Urinary bladder (tissue), 4 donors: ENCODE measurements around the gene TCTA. TPM values are rescaled to one million over a fixed set of nuclear protein-coding genes. Genes with fewer than 3 reads are reported as not detected.
"Not testable (repeated sequence)": the region's sequence is repeated elsewhere in the genome, so short reads cannot be mapped to it uniquely, and the experiment has no call there.

Source experiments
- DNase-seq: peaks from one replicate; pipeline ENCODE4 v3.0.0-alpha.2; 2015; ENCODE audit errors: extremely low spot score
- H3K27ac ChIP-seq: one replicate; pipeline ENCODE4 v1.5.1; 2013; ENCODE audit warnings: low read depth, mild to moderate bottlenecking, moderate library complexity
- H3K36me3 ChIP-seq: one replicate; pipeline ENCODE4 v1.6.1; 2013; ENCODE audit warnings: mild to moderate bottlenecking, moderate library complexity; ENCODE audit not compliant: insufficient read depth
- H3K4me1 ChIP-seq: one replicate; pipeline ENCODE4 v1.6.1; 2013; ENCODE audit warnings: mild to moderate bottlenecking, moderate library complexity; ENCODE audit not compliant: insufficient read depth
- H3K4me3 ChIP-seq: one replicate; pipeline ENCODE4 v1.5.1; 2013; ENCODE audit warnings: low read depth, low read length
- WGBS: extraction: QIAGEN DNeasy Blood & Tissue Kit; methylation state at CpG from one replicate; pipeline ENCODE4 v1.1.7; 2013; 5-methylcytosine and 5-hydroxymethylcytosine counted together
- polyA plus RNA-seq: library from polyadenylated mRNA; stranded (reverse); fragments of 200-250 nt; gene quantifications from one replicate; pipeline ENCODE4 v1.2.3, GENCODE V29; 2013
- total RNA-seq: library from RNA; depleted of rRNA; stranded (reverse); fragments of >200 nt; gene quantifications from one replicate; pipeline ENCODE4 v1.2.3, GENCODE V29; 2014
- donor health status: healthy with polysubstance abuse.
- donor health status: healthy.

The TCTA gene
- total and polyA plus RNA-seq, 2 donors: 11.1 to 38.4 TPM

- peaks cover 2% of the 10 kb centered on the region for H3K36me3 ChIP-seq
- WGBS: 55% methylated on average over 4 of the region's 4 CpGs
- no peak overlapping the region for H3K4me3 ChIP-seq
- DNase-seq: no peak
- no peak overlapping the region for H3K27ac ChIP-seq
- no peaks in the 10 kb centered on the region for H3K4me1 ChIP-seq
Measured at GRCh38 chr3:49397470-49397869, 14.8 kb upstream of the TCTA start.

- H3K36me3 ChIP-seq: peaks cover 2% of the 10 kb centered on the region
- no peak for DNase-seq
- H3K4me3 ChIP-seq: no peak overlapping the region
- H3K27ac ChIP-seq: no peak overlapping the region
- H3K4me1 ChIP-seq: peaks cover 1% of the 10 kb centered on the region
- 97% methylated on average over 3 of the region's 3 CpGs for WGBS
Measured at GRCh38 chr3:49399461-49399860, 12.8 kb upstream of the TCTA start.

GRCh38 chr3:49401766-49402165, 10.5 kb upstream of the TCTA start:
- H3K27ac ChIP-seq: no peak overlapping the region
- no peak overlapping the region for H3K4me3 ChIP-seq
- H3K36me3 ChIP-seq: peaks cover 2% of the 10 kb centered on the region
- H3K4me1 ChIP-seq: peaks cover 1% of the 10 kb centered on the region
- 64% methylated on average over 2 of the region's 2 CpGs for WGBS
- DNase-seq: no peak

- Histone ChIP-seq H3K36me3 (peaks cover 2% of the 10 kb centered on the region), H3K27ac (no peak overlapping the region), H3K4me3 (no peak overlapping the region), H3K4me1 (peaks cover 1% of the 10 kb centered on the region)
- DNase-seq: no peak
- WGBS: 96% methylated on average over 5 of the region's 5 CpGs
Measured at GRCh38 chr3:49403891-49404290, 8.3 kb upstream of the TCTA start.

- not testable (repeated sequence) for H3K4me1 ChIP-seq, H3K4me3 ChIP-seq, H3K36me3 ChIP-seq, DNase-seq
- WGBS: 25% methylated on average over 9 of the region's 9 CpGs
- H3K27ac ChIP-seq: peak overlapping the region; percentile 10
Measured at GRCh38 chr3:49405570-49405969, 6.7 kb upstream of the TCTA start.

- WGBS: 67% methylated on average over 17 of the region's 17 CpGs
- no peak for DNase-seq
- Histone ChIP-seq H3K27ac (no peak overlapping the region), H3K36me3 (peaks cover under 1% of the 10 kb centered on the region), H3K4me3 (no peak overlapping the region), H3K4me1 (peaks cover 1% of the 10 kb centered on the region)
Measured at GRCh38 chr3:49406571-49407565, 5.4 kb upstream of the TCTA start.

GRCh38 chr3:49410066-49410845, 2.0 kb upstream of the TCTA start:
- Histone ChIP-seq H3K4me1 (peaks cover 2% of the 10 kb centered on the region), H3K36me3 (no peaks in the 10 kb centered on the region), H3K4me3 (peak overlapping the region; percentile 99), H3K27ac (no peak overlapping the region)
- DNase-seq: no peak
- WGBS: 39% methylated on average over 4 of the region's 4 CpGs

- peaks cover 2% of the 10 kb centered on the region for H3K4me1 ChIP-seq
- no peak for DNase-seq
- H3K36me3 ChIP-seq: no peaks in the 10 kb centered on the region
- H3K4me3 ChIP-seq: peak overlapping the region; percentile 99
- H3K27ac ChIP-seq: peak overlapping the region; percentile 96
- WGBS: under 1% methylated on average over 33 of the region's 33 CpGs
Measured at GRCh38 chr3:49410846-49411534, 1.2 kb upstream of the TCTA start.

GRCh38 chr3:49411535-49411967, 672 bp upstream of the TCTA start:
- DNase-seq: no peak
- Histone ChIP-seq H3K4me3 (peak overlapping the region; percentile 99), H3K27ac (peak overlapping the region; percentile 96), H3K36me3 (no peaks in the 10 kb centered on the region), H3K4me1 (peaks cover 2% of the 10 kb centered on the region)
- WGBS: under 1% methylated on average over 59 of the region's 59 CpGs

- H3K36me3 ChIP-seq: no peaks in the 10 kb centered on the region
- 30% methylated on average over 16 of the region's 16 CpGs for WGBS
- peaks cover 2% of the 10 kb centered on the region for H3K4me1 ChIP-seq
- H3K27ac ChIP-seq: peak overlapping the region; percentile 81
- DNase-seq: no peak
- peak overlapping the region; percentile 69 for H3K4me3 ChIP-seq
Measured at GRCh38 chr3:49412632-49413337, 562 bp downstream of the TCTA start.

- H3K4me3 ChIP-seq: no peak overlapping the region
- no peak overlapping the region for H3K27ac ChIP-seq
- H3K36me3 ChIP-seq: no peaks in the 10 kb centered on the region
- DNase-seq: no peak
- WGBS: 85% methylated on average over 6 of the region's 6 CpGs
- peaks cover 2% of the 10 kb centered on the region for H3K4me1 ChIP-seq
Measured at GRCh38 chr3:49413338-49413734, 1.1 kb downstream of the TCTA start.

GRCh38 chr3:49414753-49415152, 2.5 kb downstream of the TCTA start:
- no peak overlapping the region for H3K4me3 ChIP-seq
- peaks cover 2% of the 10 kb centered on the region for H3K4me1 ChIP-seq
- H3K36me3 ChIP-seq: no peaks in the 10 kb centered on the region
- WGBS: 89% methylated on average over 2 of the region's 2 CpGs
- no peak for DNase-seq
- H3K27ac ChIP-seq: no peak overlapping the region
